ENCODE data around the gene OIT3.
"Not testable (repeated sequence)": the region's sequence is repeated elsewhere in the genome, so short reads cannot be mapped to it uniquely, and the experiment has no call there.

Gene OIT3

DNA sequence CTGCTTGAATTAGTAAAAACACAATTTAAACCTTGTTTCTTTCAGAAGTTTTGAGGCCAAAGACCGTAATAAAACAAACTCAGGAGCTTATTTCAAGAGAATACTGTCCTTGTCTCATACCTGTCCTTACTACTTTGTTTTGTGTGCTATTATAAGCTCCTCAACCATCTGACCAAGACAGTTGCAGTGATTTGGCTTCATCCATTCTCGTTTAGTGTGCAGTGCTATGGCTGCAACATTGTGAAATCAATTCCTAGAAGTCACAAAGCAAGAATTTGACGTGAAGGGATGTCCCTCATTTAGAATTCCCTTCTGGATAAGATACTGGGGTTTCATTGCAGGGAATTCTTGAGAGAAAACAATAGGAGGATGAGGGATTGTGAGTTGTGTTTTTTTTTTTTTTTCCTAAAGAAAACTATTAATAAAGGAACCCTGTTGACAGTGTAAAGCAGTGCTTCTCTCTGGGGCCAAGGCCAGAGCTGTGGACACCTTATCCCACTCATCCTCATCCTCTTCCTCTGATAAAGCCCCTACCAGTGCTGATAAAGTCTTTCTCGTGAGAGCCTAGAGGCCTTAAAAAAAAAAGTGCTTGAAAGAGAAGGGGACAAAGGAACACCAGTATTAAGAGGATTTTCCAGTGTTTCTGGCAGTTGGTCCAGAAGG, at the start of gene OIT3:
OIT3 (plus strand) TSS at position 604 of the 663 bp plus-strand sequence. CDS start 60 bp downstream, outside the sequence.
- no peak for DNase-seq

DNA sequence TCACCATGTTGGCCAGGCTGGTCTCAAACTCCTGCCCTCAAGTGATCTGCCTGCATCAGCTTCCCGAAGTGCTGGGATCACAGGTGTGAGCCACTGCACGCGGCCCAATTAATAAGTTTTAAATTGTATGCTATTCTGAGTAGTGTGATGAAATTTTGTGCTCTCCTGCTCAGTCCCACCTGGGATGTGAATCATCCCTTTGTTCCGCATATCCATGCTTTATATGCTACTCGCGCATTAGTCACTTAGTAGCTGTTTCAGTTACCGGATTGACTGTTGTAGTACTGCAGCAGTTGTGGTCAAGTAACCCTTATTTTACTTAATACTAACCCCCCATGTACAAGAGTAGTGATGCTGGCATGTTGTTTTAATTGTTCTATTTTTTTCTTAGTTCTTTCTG, 47.3 kb upstream of the OIT3 start:
- DNase-seq = no peak

DNA sequence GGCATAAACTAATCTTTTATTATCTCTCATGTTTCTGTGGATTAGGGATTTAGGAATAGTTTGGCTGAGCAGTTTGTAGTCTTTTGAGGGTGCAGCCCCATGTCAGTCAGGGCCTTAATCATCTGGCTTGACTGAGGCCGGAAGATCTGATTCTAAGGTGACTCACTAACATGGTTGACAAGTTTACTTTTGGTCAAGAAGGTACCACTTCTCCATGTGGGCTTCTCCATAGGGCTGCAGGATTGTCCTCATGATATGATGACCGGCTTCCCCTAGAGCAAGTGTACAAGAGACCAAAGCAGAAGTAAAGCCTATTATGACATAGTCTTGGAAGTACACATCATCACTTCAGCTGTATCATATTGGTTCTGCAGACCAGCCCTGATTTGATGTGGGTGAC, 45.9 kb upstream of the OIT3 start:
- no peak for DNase-seq

DNA sequence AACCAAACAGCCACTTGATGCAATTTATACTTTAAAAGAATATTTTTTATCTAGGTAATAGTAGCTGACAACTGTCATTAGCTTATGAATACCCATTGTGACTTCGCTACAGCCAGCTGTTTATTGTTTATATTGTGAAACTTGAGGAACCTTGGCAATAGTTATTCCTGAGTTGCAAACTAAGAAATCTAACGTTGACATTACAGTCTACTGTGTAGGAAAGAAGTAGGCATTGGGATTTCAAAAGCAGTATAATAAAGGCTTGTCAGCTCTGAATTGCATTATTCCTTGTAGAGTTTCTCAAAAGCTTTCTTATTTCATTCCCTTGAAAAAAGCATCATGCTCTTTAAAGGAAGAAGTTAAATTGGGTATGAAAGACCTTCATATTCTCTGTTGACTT, 42.7 kb upstream of the OIT3 start:
- no peak for DNase-seq

DNA sequence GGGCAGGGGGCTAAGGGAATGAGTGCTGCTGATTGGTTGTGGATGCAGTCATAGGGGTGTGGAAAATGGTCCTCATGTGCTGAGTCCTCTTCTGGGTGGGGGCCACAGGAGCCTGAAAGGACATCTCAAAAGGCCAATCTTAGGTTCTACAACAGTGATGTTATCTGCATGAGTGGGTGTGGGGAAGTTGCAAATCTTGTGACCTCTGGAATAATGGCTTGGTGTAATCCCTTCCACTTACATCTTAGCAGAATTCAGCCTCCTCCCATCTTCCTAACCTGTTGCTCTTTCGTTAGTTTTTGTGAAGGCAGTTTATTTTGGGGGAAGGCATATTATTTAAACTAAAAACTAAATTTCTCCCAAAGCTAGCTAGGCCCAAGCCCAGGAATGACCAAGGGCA, 42.0 kb upstream of the OIT3 start:
- no peak for DNase-seq

DNA sequence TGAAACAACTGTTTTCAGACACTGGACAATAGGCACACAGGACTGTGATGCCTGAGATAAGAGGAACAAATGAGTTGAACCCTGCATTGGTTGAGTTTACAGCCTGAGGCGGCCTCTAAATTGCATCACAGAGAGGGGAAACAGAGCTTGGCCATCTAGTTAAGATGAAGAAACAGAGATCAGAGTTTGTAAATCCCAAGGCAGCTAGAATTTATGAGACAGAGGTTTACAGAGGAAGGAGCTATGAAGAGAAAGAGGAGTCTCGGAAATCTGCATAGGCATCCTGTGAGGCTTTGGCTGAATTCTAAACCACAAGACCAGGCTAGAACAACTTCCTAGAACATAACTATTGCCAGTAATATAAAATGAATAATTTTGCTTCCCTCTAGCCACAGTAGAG, 41.0 kb upstream of the OIT3 start:
- no peak for DNase-seq

DNA sequence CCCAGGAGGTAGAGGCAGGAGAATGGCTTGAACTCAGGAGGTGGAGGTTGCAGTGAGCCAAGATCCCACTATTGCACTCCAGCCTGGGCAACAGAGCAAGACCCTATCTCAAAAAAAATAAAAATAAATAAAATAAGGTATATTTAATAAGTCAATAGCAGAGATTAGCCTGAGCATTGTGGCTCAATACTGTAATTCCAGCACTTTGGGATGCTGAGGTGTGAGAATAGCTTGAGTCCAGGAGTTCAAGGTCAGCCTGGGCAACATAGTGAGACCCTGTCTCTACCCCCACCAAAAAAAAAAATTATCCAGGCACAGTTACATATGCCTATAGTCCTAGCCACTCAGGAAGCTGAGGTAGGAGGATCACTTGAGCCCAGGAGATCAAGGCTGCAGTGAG, 38.4 kb upstream of the OIT3 start:
- DNase-seq = no peak

DNA sequence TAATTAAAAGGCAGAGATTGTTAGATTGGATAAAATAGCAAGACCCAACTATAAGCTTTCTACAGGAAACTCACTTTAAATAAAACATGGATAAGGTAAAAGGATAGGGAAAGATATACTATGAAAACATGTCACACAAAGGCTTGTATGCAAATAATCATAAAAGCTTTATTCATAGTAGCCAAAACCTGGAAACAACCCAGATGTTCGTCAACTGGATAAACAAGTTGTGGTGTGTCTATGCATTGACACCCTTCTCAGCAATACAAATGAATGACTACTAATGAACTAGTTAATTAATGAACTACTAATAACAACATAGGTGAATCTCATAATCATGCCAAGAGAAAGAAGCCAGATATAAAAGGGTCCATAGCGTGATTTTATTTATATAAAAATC, 37.7 kb upstream of the OIT3 start:
- no peak for DNase-seq

DNA sequence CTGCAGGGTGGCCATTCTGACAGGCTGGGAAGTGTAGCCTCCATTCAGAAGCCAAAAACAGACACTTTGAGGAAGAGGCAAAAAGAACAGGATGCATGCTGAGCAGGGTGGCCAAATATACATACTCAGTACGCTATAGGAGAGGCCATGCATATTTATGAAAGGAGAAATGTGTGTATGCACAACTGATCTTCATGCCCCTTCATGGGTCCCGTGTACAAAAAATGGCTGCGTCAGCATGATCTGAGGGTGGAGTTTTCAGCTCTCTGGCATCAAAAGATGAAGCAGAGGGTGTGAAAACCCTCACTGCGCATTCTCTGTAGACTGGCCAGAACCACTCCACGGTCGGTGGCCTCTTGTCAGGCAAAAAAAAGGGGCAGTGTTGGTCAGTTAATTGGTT, 35.5 kb upstream of the OIT3 start:
- no peak for DNase-seq

DNA sequence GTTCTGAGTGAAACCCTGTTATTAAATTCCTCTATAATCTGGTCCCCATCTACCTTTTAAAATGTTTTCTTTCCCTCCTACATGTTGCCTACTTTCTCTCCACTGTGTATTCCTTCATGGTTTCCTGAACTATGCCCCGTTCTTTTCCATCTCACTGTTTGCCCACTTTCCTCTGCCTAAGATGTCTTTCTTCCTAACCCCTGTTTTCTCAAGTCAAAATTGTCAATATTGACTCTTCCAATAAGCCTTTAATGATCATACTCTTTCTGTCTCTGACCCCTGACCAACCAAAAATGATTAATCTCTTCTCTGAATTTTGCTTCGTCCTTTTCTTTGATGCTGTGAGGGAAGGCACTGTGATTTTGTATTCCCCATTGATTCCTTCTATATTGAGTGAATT, 30.6 kb upstream of the OIT3 start:
- DNase-seq = no peak

DNA sequence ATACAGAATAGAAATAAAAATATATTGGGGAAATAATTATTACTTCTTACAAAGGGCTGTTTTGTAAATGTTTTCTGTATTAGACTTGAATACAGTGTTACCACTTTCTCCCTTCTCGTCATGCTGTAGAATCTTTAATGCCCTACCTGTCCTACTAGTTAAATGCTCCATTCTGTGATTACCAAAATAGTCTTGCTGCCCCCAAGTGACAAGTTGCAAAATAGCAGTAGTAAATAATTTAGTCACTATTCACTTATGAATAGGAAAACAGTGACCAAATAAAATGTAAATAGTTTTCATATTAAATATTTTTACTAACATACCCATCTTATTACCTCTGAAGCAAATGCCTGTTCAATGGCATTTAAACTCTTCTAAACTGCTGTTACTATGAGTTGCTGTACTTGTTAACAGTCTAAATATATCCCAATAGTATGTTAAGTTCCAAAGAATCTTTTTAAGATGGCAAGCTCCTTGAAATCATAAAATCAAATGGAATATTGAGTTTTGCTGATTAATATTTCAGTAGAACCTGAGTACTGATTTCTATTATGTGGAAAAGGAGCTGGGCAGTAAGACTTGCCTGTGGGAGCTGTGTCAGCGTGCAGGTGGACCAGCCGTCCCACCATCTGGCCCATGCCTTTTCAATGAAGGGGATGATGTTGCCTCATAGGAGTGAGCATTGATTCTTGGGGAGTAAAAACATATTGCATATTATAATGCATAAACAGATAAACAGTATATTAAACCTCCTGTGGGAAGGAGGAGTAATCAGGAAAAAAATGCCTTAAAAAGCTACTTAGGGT, 18.1 kb upstream of the OIT3 start:
- no peak for DNase-seq

DNA sequence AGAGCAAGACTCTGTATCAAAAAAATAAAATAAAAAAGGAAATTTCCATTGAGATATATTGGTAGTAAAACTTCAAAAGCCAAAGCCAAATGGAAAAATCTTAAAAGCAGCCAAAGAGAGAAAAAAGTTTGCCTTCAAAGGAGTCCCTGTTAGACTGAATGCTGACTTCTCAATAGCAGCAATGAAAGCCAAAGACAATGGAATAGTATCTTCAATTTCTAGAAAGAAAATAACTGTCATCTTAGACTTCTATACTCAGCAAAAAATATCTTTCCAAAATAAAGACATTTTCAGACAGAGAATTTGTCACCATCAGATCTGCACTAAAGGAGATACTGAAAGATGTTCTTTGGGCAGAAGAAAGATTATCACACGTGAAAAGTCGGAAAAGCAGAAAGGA, 14.3 kb upstream of the OIT3 start:
- DNase-seq = no peak

DNA sequence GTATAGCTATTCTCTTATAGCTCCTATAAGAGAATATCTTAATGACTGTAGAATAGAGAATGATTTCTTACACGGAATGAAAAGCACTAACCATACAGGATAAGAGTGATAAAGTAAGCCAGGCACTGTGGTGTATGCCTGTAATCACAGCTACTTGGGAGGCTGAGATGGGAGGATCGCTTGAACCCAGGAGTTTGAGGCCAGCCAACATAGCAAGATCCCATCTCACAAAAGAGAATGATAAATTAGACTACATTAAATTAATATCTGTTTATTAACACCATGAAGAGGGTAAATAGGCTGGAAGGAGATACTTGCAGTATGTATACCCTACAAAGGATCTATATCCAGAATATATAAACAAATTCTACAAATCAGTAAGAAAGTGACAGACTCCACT, 12.2 kb upstream of the OIT3 start:
- no peak for DNase-seq

DNA sequence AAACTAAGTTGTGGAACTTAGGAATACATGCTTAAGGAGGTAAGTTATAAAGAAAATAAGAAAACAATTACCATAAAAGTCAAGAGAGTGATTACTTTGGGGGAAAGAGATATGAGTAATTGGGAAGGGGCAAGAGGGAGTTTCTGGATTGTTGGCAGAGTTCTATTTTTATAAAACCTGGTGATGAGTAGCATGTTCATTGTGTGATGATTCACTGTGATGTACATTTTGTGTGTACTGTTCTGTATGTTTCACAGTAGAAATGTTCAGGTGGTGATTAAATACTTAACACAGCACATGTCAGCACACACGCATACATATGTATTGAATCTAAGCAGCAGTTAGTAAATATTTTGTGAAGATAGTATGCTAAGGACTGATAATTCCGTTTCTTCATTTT, 9.7 kb upstream of the OIT3 start:
- DNase-seq = no peak

DNA sequence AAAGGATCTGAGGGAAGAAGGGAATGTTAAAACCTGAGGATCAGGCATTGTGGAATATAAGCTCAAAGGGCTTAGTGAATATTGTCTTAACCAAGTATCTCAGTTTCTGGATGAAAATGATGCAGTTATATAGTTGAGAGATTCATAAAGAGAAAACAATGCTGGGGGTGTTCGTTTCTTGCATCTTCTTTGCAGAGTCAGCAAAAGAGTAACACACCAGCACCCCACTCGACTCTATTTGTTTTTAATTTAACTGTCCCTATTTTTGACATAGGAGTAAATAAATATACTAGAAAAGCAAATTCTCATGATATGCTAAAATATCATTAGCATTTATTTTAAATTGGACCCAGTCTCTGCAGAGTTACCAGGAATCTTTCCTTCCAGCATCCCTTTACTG, 7.6 kb upstream of the OIT3 start:
- DNase-seq = no peak

DNA sequence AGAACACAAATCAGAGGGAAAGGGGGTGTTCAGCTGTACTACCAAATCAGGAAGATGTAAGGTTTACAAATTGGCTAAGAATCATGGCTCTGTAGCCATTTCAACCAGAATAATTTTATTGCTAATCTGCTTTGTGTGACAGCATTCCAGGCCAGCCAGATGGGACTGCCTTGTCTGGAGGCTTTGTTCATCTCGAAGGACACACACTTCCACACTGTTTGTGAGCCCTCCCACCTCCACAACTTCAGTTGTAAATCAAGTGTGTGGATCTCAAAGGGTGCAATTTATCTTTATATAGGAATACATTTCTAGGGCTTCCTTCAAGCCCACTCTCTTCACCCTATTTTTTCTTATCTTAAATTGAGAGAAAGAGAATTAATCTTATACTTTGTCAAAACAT, 6.9 kb upstream of the OIT3 start:
- no peak for DNase-seq

DNA sequence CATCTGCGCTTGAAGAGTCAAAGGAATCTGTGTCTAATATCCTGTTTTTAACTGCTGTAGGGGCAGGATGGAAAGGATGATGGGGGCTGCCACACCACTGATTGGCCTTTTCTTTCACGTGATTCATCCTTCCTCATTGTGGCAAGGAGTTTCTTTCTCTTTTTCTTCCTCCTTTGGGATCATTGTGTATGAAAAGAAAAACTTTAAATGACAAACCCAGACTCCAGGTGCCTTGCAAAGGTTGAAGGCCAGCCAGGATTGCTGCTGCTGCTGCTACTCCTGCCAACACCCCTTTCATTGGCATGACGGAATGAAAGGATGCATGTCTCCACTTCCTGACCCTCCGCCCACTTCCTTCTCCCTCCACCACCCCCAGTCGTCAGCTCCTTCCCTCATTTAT, 6.5 kb upstream of the OIT3 start:
- no peak for DNase-seq

DNA sequence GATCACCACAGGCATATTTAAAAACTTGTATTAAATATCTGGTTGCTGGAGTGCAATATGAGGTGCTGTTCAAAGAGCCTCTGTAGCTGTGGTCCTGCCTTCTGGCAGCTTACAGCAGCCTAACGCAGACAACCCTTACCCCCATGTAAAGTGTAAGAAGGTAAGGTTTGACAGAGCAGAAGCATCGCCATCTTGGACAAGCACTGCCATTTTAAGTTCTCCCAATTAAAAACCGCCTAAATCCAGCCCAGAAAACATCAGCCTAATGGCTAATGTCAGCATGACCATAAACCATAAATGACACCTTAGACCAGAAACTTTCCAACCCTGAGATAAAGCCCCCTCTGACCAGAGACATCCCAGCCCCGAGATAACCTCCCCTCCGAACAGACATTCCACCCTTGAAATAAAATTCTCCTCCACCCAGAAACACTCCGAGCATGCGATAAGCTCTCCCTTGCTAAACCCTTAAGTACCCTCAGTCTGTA, 5.3 kb upstream of the OIT3 start:
- no peak for DNase-seq

DNA sequence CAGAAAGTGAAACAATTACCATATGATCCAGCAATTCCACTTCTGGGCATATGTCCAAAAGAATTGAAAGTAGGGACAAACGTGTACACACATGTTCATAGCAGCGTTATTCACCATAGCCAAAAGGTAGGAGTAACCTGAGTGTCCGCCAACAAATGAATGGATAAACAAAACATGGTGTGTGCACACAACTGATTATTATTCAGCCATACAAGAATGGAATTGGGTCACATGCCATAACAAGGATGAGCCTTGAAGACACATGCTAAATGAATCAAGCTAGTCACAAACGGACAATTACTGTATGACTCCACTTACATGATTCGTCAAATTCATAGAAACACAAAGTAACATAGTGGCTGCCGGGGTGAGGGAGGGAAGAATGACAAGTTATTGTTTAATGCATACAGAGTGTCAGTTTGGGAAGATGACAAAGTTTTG, 4.1 kb upstream of the OIT3 start:
- no peak for DNase-seq

DNA sequence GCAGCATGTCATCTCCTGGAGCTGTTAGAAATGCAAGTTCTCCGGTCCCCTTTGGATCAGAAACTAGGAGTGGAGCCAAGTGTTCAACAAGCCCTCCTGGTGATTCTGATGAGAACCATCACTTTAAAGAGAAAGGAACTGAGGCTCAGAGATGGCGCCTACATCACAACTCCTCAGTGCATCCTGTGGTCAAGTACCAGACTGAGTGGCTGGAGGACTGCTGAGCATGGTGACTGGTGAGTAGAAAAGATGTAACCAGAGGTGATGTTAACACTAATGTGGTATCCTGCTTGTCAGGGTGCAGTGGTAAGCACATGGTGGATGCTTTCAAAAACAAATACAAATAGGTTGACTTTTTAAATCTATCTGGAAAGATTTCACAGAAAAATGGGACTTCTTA, 3.5 kb upstream of the OIT3 start:
- DNase-seq = no peak

DNA sequence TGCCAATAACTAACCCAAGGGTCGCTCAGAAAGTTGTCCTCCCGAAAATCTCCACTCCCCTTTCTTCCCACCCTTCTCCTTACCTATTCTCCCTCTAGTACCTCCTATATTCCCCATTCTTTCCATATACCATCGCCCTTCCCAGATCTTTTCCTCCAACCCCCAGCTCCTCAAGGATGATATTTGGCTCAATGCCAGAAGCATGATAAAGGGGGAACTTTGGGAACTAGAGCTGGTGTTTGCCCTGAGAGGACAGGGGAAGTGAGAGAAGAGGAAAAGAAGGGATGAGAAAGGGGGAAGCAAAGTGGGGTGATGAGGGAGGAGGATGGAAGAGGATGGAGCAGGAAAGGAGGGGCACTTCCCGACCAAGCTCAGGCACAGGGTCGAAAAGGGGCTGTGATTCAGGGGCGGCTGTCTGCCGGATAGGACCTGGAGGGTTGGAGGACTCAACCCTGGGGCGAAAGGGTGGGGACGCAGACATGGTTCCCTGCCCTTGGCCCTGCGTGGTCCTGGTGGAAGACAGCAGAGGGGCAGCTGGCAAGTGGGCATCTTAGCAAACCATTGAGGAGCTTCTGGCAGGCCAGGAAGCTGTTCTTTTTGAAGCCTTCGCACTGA, 1.8 kb downstream of the OIT3 start:
- no peak for DNase-seq

DNA sequence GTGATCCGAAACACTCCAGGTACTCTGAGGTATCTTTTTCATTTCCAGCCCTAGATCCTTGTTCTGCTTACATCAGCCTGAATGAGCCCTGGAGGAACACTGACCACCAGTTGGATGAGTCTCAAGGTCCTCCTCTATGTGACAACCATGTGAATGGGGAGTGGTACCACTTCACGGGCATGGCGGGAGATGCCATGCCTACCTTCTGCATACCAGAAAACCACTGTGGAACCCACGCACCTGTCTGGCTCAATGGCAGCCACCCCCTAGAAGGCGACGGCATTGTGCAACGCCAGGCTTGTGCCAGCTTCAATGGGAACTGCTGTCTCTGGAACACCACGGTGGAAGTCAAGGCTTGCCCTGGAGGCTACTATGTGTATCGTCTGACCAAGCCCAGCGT, 5.1 kb downstream of the OIT3 start:
- DNase-seq = no peak

DNA sequence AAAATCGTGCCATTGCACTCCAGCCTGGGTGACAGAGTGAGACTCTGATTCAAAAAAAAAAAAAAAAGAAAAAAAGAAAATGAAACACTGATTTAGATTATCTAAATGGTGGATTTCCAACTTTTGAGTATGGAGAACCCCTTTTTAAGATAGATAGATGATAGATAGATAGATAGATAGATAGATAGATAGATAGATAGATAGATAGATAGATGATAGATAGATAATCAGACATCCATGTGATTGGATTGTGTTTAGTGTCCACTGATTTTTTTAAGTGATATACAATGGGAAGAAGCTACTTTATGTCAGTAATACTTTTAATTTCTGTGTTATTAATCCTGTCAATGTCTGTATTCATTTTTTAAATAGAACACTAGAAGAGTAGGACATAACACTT, 6.0 kb downstream of the OIT3 start:
- DNase-seq = no peak

DNA sequence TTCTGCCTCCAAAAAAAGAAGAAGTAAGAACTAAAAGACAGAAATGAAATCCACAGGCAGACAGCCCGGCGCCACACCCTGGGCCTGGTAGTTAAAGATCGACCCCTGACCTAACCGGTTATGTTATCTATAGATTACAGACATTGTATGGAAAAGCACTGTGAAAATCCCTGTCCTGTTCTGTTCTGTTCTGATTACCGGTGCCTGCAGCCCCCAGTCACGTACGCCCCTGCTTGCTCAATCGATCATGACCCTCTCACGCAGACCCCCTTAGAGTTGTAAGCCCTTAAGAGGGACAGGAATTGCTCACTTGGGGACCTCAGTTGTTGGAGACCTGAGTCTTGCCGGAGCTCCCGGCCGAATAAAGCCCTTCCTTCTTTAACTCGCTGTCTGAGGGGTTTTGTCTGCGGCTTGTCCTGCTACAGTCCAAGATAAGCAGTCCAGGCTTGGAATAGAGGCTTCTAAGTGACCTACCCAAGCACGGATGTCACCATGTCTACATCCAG, 10.5 kb downstream of the OIT3 start:
- not testable (repeated sequence) for DNase-seq

Data from activated CD8-positive, alpha-beta memory T cell treated with anti-CD3 and anti-CD28 coated beads, Interleukin-2, amount 50 U/mL, for 48 hours (primary cell).